Measurements from ENCODE around the gene RASSF5. TPM values are rescaled to one million over a fixed set of nuclear protein-coding genes. Genes with fewer than 3 reads are reported as not detected.
A peak's percentile ranks its signal among the peaks of the same experiment; 100 is the strongest.

Gene RASSF5
- polyA plus RNA-seq, 1 of the 3 experiments (the other 2 are of a cell fraction), result 2.2 TPM

DNA sequence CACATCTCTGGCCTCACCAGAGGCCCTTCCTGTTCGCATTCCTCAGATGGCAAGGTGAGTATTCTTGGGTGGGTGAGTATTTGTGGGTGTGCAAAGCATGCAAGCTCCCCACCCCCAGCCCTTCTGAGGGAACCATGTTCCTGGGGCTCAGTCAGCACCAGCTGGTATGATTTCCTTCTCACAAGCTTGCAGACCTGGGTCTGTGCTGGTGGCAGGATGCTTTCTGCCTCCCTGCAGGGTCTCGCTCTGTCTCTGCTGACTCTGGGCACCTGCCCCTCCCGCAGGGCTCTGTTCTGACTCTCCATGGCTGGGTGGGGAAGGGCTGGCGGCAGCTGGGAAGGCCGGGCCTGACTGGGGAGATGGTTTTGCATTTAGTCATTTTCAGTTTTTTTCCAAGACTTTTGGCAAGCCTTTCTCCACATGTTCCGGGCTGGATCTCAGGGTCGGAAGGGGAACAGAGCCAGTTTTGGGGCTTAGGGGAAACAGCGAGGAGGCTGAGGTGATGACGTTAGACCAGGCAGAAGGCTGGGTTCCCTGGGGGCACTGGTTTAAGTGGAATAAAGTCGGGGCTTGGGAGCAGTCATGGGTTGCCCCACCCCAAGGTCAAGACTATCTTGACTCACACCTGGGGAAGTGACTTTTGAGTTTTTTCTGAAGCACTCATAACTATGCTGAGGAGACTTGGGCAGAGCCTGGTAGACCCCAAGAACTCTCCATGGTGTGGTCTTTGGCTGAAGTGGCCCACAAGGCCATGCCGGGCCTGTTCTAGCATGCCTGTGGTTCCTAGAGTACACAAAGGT is 6.2 kb downstream of the RASSF5 start:
- peak overlapping the region; percentile 44 for H3K4me2 ChIP-seq
- no peaks in the 10 kb centered on the region for H3K27me3 ChIP-seq (ENCODE audit: insufficient read depth)
- no peak for DNase-seq
- 62% methylated on average over 11 of the region's 11 CpGs for WGBS (ENCODE audit: low lambda C conversion rate)
- POLR2A ChIA-PET, result no interaction called here
- peak overlapping the region; percentile 5 to 46; a peak in 1 of 4 replicates for H3K27ac ChIP-seq (ENCODE audit: low read depth in 2 of 2, low read length in 1 of 2)
- H4K20me1 ChIP-seq (ENCODE audit: insufficient read depth), result no peaks in the 10 kb centered on the region
- no peaks in the 10 kb centered on the region for H3K36me3 ChIP-seq (replicated peaks in 1 of 2; ENCODE audit: control insufficient read depth in 1 of 2, insufficient read depth in 2 of 2, low read length in 1 of 2)
- CTCF ChIA-PET, result interaction anchor here (0.7 to 1.3 kb wide), 4 partner anchors 15 to 469 kb away, joined by 3 read pairs; no protein-coding TSS in a partner anchor
- peak overlapping the region; percentile 13; the same call in 1 of the 2 replicates for H2AFZ ChIP-seq (ENCODE audit: low read depth)
- no peaks in the 10 kb centered on the region for H3F3A ChIP-seq (replicated peaks; ENCODE audit: insufficient read depth)
- no peak overlapping the region for H3K4me3 ChIP-seq (ENCODE audit: low read depth in 2 of 2, low read length in 1 of 2)
- no peak overlapping the region for H3K9ac ChIP-seq
- H3K9me2 ChIP-seq, result no peaks in the 10 kb centered on the region
- no peaks in the 10 kb centered on the region for H3K79me2 ChIP-seq (ENCODE audit: insufficient read depth)
- peaks cover 9 to 15% of the 10 kb centered on the region in 2 experiments; a peak in 2 of 4 replicates for H3K4me1 ChIP-seq (ENCODE audit: control insufficient read depth in 1 of 2, insufficient read depth in 2 of 2, low read depth in 1 of 2, low read length in 1 of 2)
- H3K9me3 ChIP-seq, result no peaks in the 10 kb centered on the region
- no peak for TF ChIP-seq FOXJ3 (CRISPR knock-in tag; IDR thresholded peaks at IDR 0.05)
- no peak for TF ChIP-seq TAF1 (IDR thresholded peaks at IDR 0.05; ENCODE audit: borderline replicate concordance, low read depth, low read length)
- TF ChIP-seq, protein P1, sequence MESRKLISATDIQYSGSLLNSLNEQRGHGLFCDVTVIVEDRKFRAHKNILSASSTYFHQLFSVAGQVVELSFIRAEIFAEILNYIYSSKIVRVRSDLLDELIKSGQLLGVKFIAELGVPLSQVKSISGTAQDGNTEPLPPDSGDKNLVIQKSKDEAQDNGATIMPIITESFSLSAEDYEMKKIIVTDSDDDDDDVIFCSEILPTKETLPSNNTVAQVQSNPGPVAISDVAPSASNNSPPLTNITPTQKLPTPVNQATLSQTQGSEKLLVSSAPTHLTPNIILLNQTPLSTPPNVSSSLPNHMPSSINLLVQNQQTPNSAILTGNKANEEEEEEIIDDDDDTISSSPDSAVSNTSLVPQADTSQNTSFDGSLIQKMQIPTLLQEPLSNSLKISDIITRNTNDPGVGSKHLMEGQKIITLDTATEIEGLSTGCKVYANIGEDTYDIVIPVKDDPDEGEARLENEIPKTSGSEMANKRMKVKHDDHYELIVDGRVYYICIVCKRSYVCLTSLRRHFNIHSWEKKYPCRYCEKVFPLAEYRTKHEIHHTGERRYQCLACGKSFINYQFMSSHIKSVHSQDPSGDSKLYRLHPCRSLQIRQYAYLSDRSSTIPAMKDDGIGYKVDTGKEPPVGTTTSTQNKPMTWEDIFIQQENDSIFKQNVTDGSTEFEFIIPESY (IDR thresholded peaks at IDR 0.05; ENCODE audit: borderline replicate concordance, low read depth), result no peak
- TF ChIP-seq YY1 (IDR thresholded peaks at IDR 0.05; ENCODE audit: low read depth), result no peak
- peak; percentile 58; the same call in 1 of the 2 replicates for TF ChIP-seq FOSL2 (IDR thresholded peaks at IDR 0.05; ENCODE audit: borderline replicate concordance, low read depth)
- no peak for TF ChIP-seq SIN3A (IDR thresholded peaks at IDR 0.05; ENCODE audit: borderline replicate concordance, low read depth, low read length)
- TF ChIP-seq POLR2AphosphoS5 (IDR thresholded peaks at IDR 0.05; ENCODE audit: low read depth, low read length), result 0 out of 2 replicates have a peak, but pooled peaks have one; percentile 21
- no peak; the same call in 1 of the 2 replicates for TF ChIP-seq RXRA (IDR thresholded peaks at IDR 0.05; ENCODE audit: borderline replicate concordance, low read depth)
- no peak for TF ChIP-seq MEF2A (IDR thresholded peaks at IDR 0.05; ENCODE audit: borderline replicate concordance, low read depth)
- TF ChIP-seq, protein P2, sequence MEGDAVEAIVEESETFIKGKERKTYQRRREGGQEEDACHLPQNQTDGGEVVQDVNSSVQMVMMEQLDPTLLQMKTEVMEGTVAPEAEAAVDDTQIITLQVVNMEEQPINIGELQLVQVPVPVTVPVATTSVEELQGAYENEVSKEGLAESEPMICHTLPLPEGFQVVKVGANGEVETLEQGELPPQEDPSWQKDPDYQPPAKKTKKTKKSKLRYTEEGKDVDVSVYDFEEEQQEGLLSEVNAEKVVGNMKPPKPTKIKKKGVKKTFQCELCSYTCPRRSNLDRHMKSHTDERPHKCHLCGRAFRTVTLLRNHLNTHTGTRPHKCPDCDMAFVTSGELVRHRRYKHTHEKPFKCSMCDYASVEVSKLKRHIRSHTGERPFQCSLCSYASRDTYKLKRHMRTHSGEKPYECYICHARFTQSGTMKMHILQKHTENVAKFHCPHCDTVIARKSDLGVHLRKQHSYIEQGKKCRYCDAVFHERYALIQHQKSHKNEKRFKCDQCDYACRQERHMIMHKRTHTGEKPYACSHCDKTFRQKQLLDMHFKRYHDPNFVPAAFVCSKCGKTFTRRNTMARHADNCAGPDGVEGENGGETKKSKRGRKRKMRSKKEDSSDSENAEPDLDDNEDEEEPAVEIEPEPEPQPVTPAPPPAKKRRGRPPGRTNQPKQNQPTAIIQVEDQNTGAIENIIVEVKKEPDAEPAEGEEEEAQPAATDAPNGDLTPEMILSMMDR (IDR thresholded peaks at IDR 0.05), result no peak
- no peak for TF ChIP-seq FOXM1 (IDR thresholded peaks at IDR 0.05; ENCODE audit: low read depth)
- no peak; the same call in 1 of the 2 replicates for TF ChIP-seq TEAD4 (IDR thresholded peaks at IDR 0.05; ENCODE audit: borderline replicate concordance, insufficient read depth)
- TF ChIP-seq, protein P3, sequence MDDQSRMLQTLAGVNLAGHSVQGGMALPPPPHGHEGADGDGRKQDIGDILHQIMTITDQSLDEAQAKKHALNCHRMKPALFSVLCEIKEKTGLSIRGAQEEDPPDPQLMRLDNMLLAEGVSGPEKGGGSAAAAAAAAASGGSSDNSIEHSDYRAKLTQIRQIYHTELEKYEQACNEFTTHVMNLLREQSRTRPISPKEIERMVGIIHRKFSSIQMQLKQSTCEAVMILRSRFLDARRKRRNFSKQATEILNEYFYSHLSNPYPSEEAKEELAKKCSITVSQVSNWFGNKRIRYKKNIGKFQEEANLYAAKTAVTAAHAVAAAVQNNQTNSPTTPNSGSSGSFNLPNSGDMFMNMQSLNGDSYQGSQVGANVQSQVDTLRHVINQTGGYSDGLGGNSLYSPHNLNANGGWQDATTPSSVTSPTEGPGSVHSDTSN (IDR thresholded peaks at IDR 0.05), result peak; percentile 8; the same call in 1 of the 2 replicates
- TF ChIP-seq, protein P4, sequence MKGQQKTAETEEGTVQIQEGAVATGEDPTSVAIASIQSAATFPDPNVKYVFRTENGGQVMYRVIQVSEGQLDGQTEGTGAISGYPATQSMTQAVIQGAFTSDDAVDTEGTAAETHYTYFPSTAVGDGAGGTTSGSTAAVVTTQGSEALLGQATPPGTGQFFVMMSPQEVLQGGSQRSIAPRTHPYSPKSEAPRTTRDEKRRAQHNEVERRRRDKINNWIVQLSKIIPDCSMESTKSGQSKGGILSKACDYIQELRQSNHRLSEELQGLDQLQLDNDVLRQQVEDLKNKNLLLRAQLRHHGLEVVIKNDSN (IDR thresholded peaks at IDR 0.05; ENCODE audit: borderline replicate concordance, low read depth), result no peak
- TF ChIP-seq JUND (IDR thresholded peaks at IDR 0.05), result peak; percentile 69
- peak; percentile 83 for TF ChIP-seq TCF12 (IDR thresholded peaks at IDR 0.05)
- TF ChIP-seq, protein P5, sequence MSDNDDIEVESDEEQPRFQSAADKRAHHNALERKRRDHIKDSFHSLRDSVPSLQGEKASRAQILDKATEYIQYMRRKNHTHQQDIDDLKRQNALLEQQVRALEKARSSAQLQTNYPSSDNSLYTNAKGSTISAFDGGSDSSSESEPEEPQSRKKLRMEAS (IDR thresholded peaks at IDR 0.05; ENCODE audit: low read depth), result peak; percentile 63; the same call in 1 of the 2 replicates
- TF ChIP-seq, protein P6, sequence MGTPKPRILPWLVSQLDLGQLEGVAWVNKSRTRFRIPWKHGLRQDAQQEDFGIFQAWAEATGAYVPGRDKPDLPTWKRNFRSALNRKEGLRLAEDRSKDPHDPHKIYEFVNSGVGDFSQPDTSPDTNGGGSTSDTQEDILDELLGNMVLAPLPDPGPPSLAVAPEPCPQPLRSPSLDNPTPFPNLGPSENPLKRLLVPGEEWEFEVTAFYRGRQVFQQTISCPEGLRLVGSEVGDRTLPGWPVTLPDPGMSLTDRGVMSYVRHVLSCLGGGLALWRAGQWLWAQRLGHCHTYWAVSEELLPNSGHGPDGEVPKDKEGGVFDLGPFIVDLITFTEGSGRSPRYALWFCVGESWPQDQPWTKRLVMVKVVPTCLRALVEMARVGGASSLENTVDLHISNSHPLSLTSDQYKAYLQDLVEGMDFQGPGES (IDR thresholded peaks at IDR 0.05; ENCODE audit: low read depth, low read length), result no peak
- TF ChIP-seq SMC3 (IDR thresholded peaks at IDR 0.05; ENCODE audit: low read depth, low read length), result no peak
- TF ChIP-seq, protein P7, sequence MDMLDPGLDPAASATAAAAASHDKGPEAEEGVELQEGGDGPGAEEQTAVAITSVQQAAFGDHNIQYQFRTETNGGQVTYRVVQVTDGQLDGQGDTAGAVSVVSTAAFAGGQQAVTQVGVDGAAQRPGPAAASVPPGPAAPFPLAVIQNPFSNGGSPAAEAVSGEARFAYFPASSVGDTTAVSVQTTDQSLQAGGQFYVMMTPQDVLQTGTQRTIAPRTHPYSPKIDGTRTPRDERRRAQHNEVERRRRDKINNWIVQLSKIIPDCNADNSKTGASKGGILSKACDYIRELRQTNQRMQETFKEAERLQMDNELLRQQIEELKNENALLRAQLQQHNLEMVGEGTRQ (IDR thresholded peaks at IDR 0.05; ENCODE audit: borderline replicate concordance, low read depth, low read length), result no peak
- no peak for TF ChIP-seq NRF1 (IDR thresholded peaks at IDR 0.05; ENCODE audit: low read depth, low read length)
- TF ChIP-seq GATA2 (CRISPR knock-in tag; IDR thresholded peaks at IDR 0.05), result no peak
- no peak for TF ChIP-seq EZH2phosphoT487 (IDR thresholded peaks at IDR 0.05; ENCODE audit: borderline replicate concordance, low read depth)
- no peak for TF ChIP-seq MXI1 (IDR thresholded peaks at IDR 0.05; ENCODE audit: low read depth, low read length)
- TF ChIP-seq RCOR1 (IDR thresholded peaks at IDR 0.05; ENCODE audit: low read length), result no peak
